Activated CD4-positive, alpha-beta T cell treated with anti-CD3 and anti-CD28 coated beads for 36 hours (primary cell): Measurements from ENCODE around the gene TRPM3. TPM values are rescaled to one million over a fixed set of nuclear protein-coding genes. Genes with fewer than 3 reads are reported as not detected.

Source experiments
- ATAC-seq: fragments of 200-7000 bp; cut with Tn5 transposase; one replicate; pipeline ENCODE4 v1.10.0; 2021; ENCODE audit warnings: mild to moderate bottlenecking, moderate library complexity
- CTCF ChIA-PET: fragments of 350-600 bp; sonication (Branson Sonifier 250); formaldehyde crosslinking; loops from one replicate; lab custom pipeline; 2021; ENCODE audit warnings: antibody characterized with exemption; lab: Charles Lee
- POLR2A ChIA-PET: fragments of 350-600 bp; sonication (Branson Sonifier 250); formaldehyde crosslinking; loops from one replicate; lab custom pipeline; 2021; ENCODE audit warnings: antibody characterized with exemption, inconsistent platforms; lab: Charles Lee
- DNase-seq: peaks from one replicate; pipeline ENCODE4 v3.0.0-alpha.2; 2020
- H3K27ac Mint-ChIP-seq: one replicate; pipeline ENCODE4 v1.8.0; 2021; ENCODE audit warnings: mixed read lengths
- H3K27me3 Mint-ChIP-seq: one replicate; pipeline ENCODE4 v1.8.0; 2021; ENCODE audit warnings: mixed read lengths
- H3K36me3 Mint-ChIP-seq: one replicate; pipeline ENCODE4 v1.8.0; 2021; ENCODE audit warnings: low read depth, mixed read lengths
- H3K4me1 Mint-ChIP-seq: one replicate; pipeline ENCODE4 v1.8.0; 2021; ENCODE audit warnings: mixed read lengths
- H3K4me3 Mint-ChIP-seq: one replicate; pipeline ENCODE4 v1.8.0; 2021; ENCODE audit warnings: mild to moderate bottlenecking, moderate library complexity, mixed read lengths
- H3K9me3 Mint-ChIP-seq: one replicate; pipeline ENCODE4 v1.8.0; 2021; ENCODE audit warnings: low read depth, mixed read lengths
- intact Hi-C, 2 experiments: fragments of 100-400 bp; cut with DNase I in 1 of 2; cut with micrococcal nuclease in 1 of 2; formaldehyde crosslinking; loops; one replicate each; pipeline versions ENCODE4 v1.14.2 to v1.15.1; 2022 to 2024; cut with DNase I, micrococcal nuclease
- total RNA-seq, 2 experiments: library from RNA; stranded (reverse); gene quantifications; one replicate each; pipeline ENCODE4 v1.2.3, GENCODE V29; 2021

The TRPM3 gene
- total RNA-seq, 2 experiments from 2014 or later: not detected

GRCh38 chr9:70607329-70607728, 514.1 kb downstream of the TRPM3 start:
- ChIA-PET POLR2A (no interaction called here), CTCF (interaction anchor here (0.9 kb wide), 1 partner anchor 640 kb away, joined by 3 read pairs; no protein-coding TSS in a partner anchor)
- Mint-ChIP-seq H3K4me3 (no peak overlapping the region), H3K9me3 (no peaks in the 10 kb centered on the region), H3K36me3 (no peaks in the 10 kb centered on the region), H3K4me1 (peaks cover 2% of the 10 kb centered on the region), H3K27me3 (no peaks in the 10 kb centered on the region), H3K27ac (no peak overlapping the region)
- intact Hi-C loops: no loop called here
- no peak for ATAC-seq
- no peak for DNase-seq

GRCh38 chr9:70603020-70603411, 518.4 kb downstream of the TRPM3 start:
- Mint-ChIP-seq H3K27me3 (no peaks in the 10 kb centered on the region), H3K27ac (no peak overlapping the region), H3K9me3 (no peaks in the 10 kb centered on the region), H3K4me3 (no peak overlapping the region), H3K4me1 (peaks cover under 1% of the 10 kb centered on the region), H3K36me3 (no peaks in the 10 kb centered on the region)
- ATAC-seq (no peak), DNase-seq (no peak)
- intact Hi-C loops: loop anchor here (2.0 to 5.0 kb wide), 6 partner anchors 40 to 492 kb away; partner anchors contain the start of genes KLF9 (in 1 of the 2) and SMC5 (in 1 of the 2)
- ChIA-PET POLR2A (interaction anchor here (1.2 kb wide), 1 partner anchor 38 kb away, joined by 3 read pairs; no protein-coding TSS in a partner anchor), CTCF (interaction anchor here (0.6 to 4.9 kb wide), 56 partner anchors 9 to 697 kb away, joined by 3 to 63 read pairs (median 5); partner anchors contain the start of gene KLF9)

GRCh38 chr9:70602321-70603019, 519.0 kb downstream of the TRPM3 start:
- ATAC-seq: peak; percentile 78
- H3K27me3 Mint-ChIP-seq: no peaks in the 10 kb centered on the region
- no peak overlapping the region for H3K27ac Mint-ChIP-seq
- no peaks in the 10 kb centered on the region for H3K36me3 Mint-ChIP-seq
- H3K4me3 Mint-ChIP-seq: no peak overlapping the region
- H3K4me1 Mint-ChIP-seq: no peaks in the 10 kb centered on the region
- intact Hi-C loops: loop anchor here (1.0 to 5.0 kb wide), 10 partner anchors 40 to 630 kb away; partner anchors contain the start of genes KLF9 (in 2 of the 2) and SMC5 (in 1 of the 2)
- ChIA-PET CTCF (interaction anchor here (0.6 to 4.9 kb wide), 68 partner anchors 9 to 812 kb away, joined by 3 to 63 read pairs (median 4); partner anchors contain the start of gene KLF9), POLR2A (interaction anchor here (0.6 to 1.2 kb wide), 4 partner anchors 37 to 208 kb away, joined by 3 to 4 read pairs (median 3); partner anchors contain the start of gene KLF9)
- no peaks in the 10 kb centered on the region for H3K9me3 Mint-ChIP-seq
- DNase-seq: peak; percentile 60

GRCh38 chr9:70601000-70601951, 520.1 kb downstream of the TRPM3 start:
- ATAC-seq (no peak), DNase-seq (no peak)
- ChIA-PET POLR2A (interaction anchor here (0.9 kb wide), 1 partner anchor 186 kb away, joined by 3 read pairs; the partner anchor contains the start of gene KLF9), CTCF (interaction anchor here (0.6 to 4.9 kb wide), 26 partner anchors 8 to 811 kb away, joined by 3 to 63 read pairs (median 6); partner anchors contain the start of gene KLF9)
- Mint-ChIP-seq H3K36me3 (no peaks in the 10 kb centered on the region), H3K27me3 (no peaks in the 10 kb centered on the region), H3K27ac (no peak overlapping the region), H3K4me3 (no peak overlapping the region), H3K9me3 (no peaks in the 10 kb centered on the region), H3K4me1 (no peaks in the 10 kb centered on the region)
- intact Hi-C loops: loop anchor here (5.0 kb wide), 4 partner anchors 59 to 344 kb away; partner anchors contain the start of genes KLF9 (in 1 of the 2) and SMC5 (in 1 of the 2)

- H3K27me3 Mint-ChIP-seq: no peaks in the 10 kb centered on the region
- no peak for DNase-seq
- ATAC-seq: no peak
- POLR2A ChIA-PET: no interaction called here
- intact Hi-C loops: loop anchor here (5.0 kb wide), 4 partner anchors 58 to 343 kb away; partner anchors contain the start of genes KLF9 (in 1 of the 2) and SMC5 (in 1 of the 2)
- H3K27ac Mint-ChIP-seq: no peak overlapping the region
- no peaks in the 10 kb centered on the region for H3K9me3 Mint-ChIP-seq
- H3K4me3 Mint-ChIP-seq: no peak overlapping the region
- no peaks in the 10 kb centered on the region for H3K4me1 Mint-ChIP-seq
- no peaks in the 10 kb centered on the region for H3K36me3 Mint-ChIP-seq
- CTCF ChIA-PET: interaction anchor here (0.7 to 4.9 kb wide), 4 partner anchors 12 to 260 kb away, joined by 3 to 63 read pairs (median 4); no protein-coding TSS in a partner anchor
Measured at GRCh38 chr9:70600506-70600905, 520.9 kb downstream of the TRPM3 start.

- no peak for DNase-seq
- CTCF ChIA-PET: interaction anchor here (1.3 to 1.8 kb wide), 4 partner anchors 12 to 257 kb away, joined by 3 to 6 read pairs (median 4); no protein-coding TSS in a partner anchor
- no peaks in the 10 kb centered on the region for H3K9me3 Mint-ChIP-seq
- no peaks in the 10 kb centered on the region for H3K27me3 Mint-ChIP-seq
- no peak for ATAC-seq
- no peak overlapping the region for H3K4me3 Mint-ChIP-seq
- intact Hi-C loops: no loop called here
- no peaks in the 10 kb centered on the region for H3K4me1 Mint-ChIP-seq
- no peaks in the 10 kb centered on the region for H3K36me3 Mint-ChIP-seq
- H3K27ac Mint-ChIP-seq: no peak overlapping the region
- POLR2A ChIA-PET: no interaction called here
Measured at GRCh38 chr9:70597886-70598285, 523.5 kb downstream of the TRPM3 start.

- intact Hi-C loops: no loop called here
- Mint-ChIP-seq H3K36me3 (no peaks in the 10 kb centered on the region), H3K9me3 (no peaks in the 10 kb centered on the region), H3K27ac (no peak overlapping the region), H3K4me1 (no peaks in the 10 kb centered on the region), H3K4me3 (no peak overlapping the region), H3K27me3 (no peaks in the 10 kb centered on the region)
- DNase-seq (no peak), ATAC-seq (no peak)
- POLR2A ChIA-PET: no interaction called here
- CTCF ChIA-PET: interaction anchor here (0.6 kb wide), 1 partner anchor 30 kb away, joined by 4 read pairs; no protein-coding TSS in a partner anchor
Measured at GRCh38 chr9:70595211-70595610, 526.2 kb downstream of the TRPM3 start.

GRCh38 chr9:70594386-70594944, 527.0 kb downstream of the TRPM3 start:
- ChIA-PET CTCF (interaction anchor here (1.1 to 2.7 kb wide), 3 partner anchors 8 to 253 kb away, joined by 3 to 17 read pairs (median 4); no protein-coding TSS in a partner anchor), POLR2A (no interaction called here)
- H3K27me3 Mint-ChIP-seq: no peaks in the 10 kb centered on the region
- intact Hi-C loops: no loop called here
- DNase-seq (no peak), ATAC-seq (no peak)
- no peaks in the 10 kb centered on the region for H3K9me3 Mint-ChIP-seq
- H3K4me1 Mint-ChIP-seq: no peaks in the 10 kb centered on the region
- H3K4me3 Mint-ChIP-seq: no peak overlapping the region
- H3K36me3 Mint-ChIP-seq: no peaks in the 10 kb centered on the region
- H3K27ac Mint-ChIP-seq: no peak overlapping the region

- no peaks in the 10 kb centered on the region for H3K9me3 Mint-ChIP-seq
- H3K27ac Mint-ChIP-seq: no peak overlapping the region
- no peak for ATAC-seq
- POLR2A ChIA-PET: interaction anchor here (0.6 kb wide), 1 partner anchor 573 kb away, joined by 3 read pairs; no protein-coding TSS in a partner anchor
- H3K27me3 Mint-ChIP-seq: no peaks in the 10 kb centered on the region
- no peak for DNase-seq
- no peaks in the 10 kb centered on the region for H3K36me3 Mint-ChIP-seq
- CTCF ChIA-PET: interaction anchor here (0.9 to 2.7 kb wide), 4 partner anchors 9 to 252 kb away, joined by 3 to 17 read pairs (median 4); no protein-coding TSS in a partner anchor
- no peak overlapping the region for H3K4me3 Mint-ChIP-seq
- intact Hi-C loops: no loop called here
- no peaks in the 10 kb centered on the region for H3K4me1 Mint-ChIP-seq
Measured at GRCh38 chr9:70593241-70593640, 528.2 kb downstream of the TRPM3 start.

GRCh38 chr9:70590315-70590677, 531.1 kb downstream of the TRPM3 start:
- intact Hi-C loops: no loop called here
- CTCF ChIA-PET: interaction anchor here (1.6 kb wide), 1 partner anchor 12 kb away, joined by 6 read pairs; no protein-coding TSS in a partner anchor
- H3K27me3 Mint-ChIP-seq: no peaks in the 10 kb centered on the region
- no peaks in the 10 kb centered on the region for H3K36me3 Mint-ChIP-seq
- H3K4me3 Mint-ChIP-seq: no peak overlapping the region
- ATAC-seq (no peak), DNase-seq (no peak)
- POLR2A ChIA-PET: no interaction called here
- H3K4me1 Mint-ChIP-seq: no peaks in the 10 kb centered on the region
- no peak overlapping the region for H3K27ac Mint-ChIP-seq
- H3K9me3 Mint-ChIP-seq: no peaks in the 10 kb centered on the region
